GM18951 (cell line): ENCODE data around the gene COMMD1.

Source experiments
- POLR2A ChIP-seq: IDR thresholded peaks from 4 replicates; pipeline ENCODE4 v1.6.1; 2011; ENCODE audit warnings: mild to moderate bottlenecking; ENCODE audit not compliant: insufficient read length, insufficient read depth; ENCODE audit errors: extremely low read depth
- in situ Hi-C: fragments of 300-500 bp; cut with MboI; formaldehyde crosslinking; loops from one replicate; pipeline ENCODE4 v1.12.0; 2022; ENCODE audit warnings: low sequenced_read_pairs, mixed read lengths, inconsistent platforms; ENCODE audit not compliant: unreplicated experiment

Gene COMMD1

GRCh38 chr2:61900281-61900680 is 5.2 kb upstream of the COMMD1 start:
- TF ChIP-seq POLR2A, result no peak
- in situ Hi-C loops, result loop anchor here (25.0 kb wide), 1 partner anchor 862 kb away; no protein-coding TSS in a partner anchor

DNA sequence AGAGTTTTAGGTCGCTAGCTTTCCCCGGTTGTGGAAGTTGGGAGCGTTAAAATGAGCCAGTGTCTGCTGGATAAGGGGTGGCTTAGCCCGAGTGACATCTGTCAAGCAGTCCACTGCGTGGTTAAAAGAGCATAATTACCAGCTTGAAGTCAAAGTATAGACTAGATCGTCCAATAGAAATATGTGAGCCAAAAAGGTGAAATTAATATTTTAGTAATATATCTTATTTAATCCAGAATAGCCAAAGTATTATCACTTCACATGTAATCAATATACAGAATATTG is 654 bp downstream of the COMMD1 start:
- in situ Hi-C loops, result loop anchor here (25.0 kb wide), 1 partner anchor 856 kb away; no protein-coding TSS in a partner anchor
- TF ChIP-seq POLR2A, result no peak

DNA sequence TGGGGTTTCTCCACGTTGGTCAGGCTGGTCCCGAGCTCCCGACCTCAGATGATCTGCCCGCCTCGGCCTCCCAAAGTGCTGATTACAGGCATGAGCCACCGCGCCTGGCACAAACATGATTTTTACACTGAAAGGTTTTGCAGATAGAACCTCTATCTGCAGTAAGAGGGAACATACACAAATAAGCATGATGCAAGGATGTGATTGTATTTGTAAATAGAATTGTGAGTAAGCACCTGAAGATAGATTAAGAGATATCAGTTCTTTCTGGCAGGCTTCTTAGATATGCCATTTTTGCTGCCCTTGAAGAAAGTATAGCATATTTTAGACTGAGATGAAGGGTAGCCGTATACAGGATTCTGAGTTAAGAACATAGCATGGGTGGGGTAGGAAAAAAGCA is 3.6 kb downstream of the COMMD1 start:
- TF ChIP-seq POLR2A, result no peak
- in situ Hi-C loops, result loop anchor here (25.0 kb wide), 1 partner anchor 853 kb away; no protein-coding TSS in a partner anchor

- in situ Hi-C loops, result loop anchor here (25.0 kb wide), 1 partner anchor 852 kb away; no protein-coding TSS in a partner anchor
These were observed 5.1 kb downstream of the COMMD1 start for GRCh38 chr2:61910603-61911002.

DNA sequence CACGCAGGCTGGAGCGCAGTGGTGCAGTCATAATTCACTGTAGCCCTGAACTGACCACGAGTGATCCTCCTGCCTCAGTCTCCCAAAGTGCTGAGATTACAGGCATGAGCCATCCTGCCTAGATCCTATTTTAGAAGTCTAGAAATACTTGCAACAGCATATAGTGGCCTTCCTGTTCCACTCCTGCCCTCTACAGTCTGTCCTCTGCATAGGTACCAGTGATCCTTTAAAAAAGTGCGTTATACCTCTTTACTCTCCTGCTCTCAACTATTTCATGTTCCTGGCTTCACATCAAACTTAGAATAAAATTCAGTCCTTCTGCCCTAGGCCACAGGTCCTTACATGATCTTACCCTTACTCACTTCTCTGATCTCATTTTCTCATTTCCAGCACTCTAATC is 6.0 kb downstream of the COMMD1 start:
- in situ Hi-C loops, result loop anchor here (25.0 kb wide), 1 partner anchor 851 kb away; no protein-coding TSS in a partner anchor
- no peak for TF ChIP-seq POLR2A

More at GRCh38 chr2:61910603-61911002, 5.1 kb downstream of the COMMD1 start:
- TF ChIP-seq POLR2A, result no peak

- in situ Hi-C loops, result loop anchor here (5.0 to 25.0 kb wide), 2 partner anchors 498 to 848 kb away; no protein-coding TSS in a partner anchor
These were observed 9.3 kb downstream of the COMMD1 start for GRCh38 chr2:61914794-61915193.

DNA sequence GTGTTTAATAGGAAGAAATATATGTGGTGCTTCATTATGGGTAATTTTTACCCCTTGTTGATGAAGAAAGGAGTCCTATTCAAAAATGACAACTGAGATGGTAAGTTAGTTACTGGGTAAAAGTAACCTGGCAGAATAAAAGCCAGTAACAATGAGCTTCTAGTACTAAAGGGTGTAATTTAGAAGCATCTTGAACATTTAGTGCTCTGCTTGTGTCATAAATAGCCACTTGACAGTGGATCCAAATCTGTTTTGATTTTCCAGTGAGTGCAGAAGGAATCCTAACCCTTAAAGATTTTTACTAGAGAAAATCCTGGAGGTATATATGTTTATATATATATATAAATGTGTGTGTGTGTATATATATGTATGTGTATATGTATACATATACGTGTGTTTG is 15.1 kb downstream of the COMMD1 start:
- no peak for TF ChIP-seq POLR2A
- in situ Hi-C loops, result loop anchor here (25.0 kb wide), 1 partner anchor 842 kb away; no protein-coding TSS in a partner anchor

DNA sequence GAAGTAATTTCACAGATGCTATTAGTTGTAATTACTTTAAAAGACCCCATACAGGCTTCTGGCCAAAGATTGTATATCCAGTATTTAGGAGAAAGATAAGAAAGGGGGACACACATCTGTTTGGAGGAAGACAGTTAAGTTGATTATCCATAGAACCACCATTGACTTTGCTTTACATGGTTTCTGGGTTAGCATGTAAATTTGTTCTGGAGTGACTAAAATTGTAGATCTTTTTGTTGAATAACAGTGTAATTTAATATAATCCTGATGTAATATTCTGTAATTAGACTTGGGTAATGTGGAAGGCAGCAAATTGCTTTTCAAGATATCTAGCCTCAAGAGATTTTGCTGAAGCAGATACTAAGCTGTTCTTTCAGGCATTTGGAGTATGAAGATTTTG is 17.2 kb downstream of the COMMD1 start:
- in situ Hi-C loops, result loop anchor here (25.0 kb wide), 1 partner anchor 840 kb away; no protein-coding TSS in a partner anchor
- no peak for TF ChIP-seq POLR2A

DNA sequence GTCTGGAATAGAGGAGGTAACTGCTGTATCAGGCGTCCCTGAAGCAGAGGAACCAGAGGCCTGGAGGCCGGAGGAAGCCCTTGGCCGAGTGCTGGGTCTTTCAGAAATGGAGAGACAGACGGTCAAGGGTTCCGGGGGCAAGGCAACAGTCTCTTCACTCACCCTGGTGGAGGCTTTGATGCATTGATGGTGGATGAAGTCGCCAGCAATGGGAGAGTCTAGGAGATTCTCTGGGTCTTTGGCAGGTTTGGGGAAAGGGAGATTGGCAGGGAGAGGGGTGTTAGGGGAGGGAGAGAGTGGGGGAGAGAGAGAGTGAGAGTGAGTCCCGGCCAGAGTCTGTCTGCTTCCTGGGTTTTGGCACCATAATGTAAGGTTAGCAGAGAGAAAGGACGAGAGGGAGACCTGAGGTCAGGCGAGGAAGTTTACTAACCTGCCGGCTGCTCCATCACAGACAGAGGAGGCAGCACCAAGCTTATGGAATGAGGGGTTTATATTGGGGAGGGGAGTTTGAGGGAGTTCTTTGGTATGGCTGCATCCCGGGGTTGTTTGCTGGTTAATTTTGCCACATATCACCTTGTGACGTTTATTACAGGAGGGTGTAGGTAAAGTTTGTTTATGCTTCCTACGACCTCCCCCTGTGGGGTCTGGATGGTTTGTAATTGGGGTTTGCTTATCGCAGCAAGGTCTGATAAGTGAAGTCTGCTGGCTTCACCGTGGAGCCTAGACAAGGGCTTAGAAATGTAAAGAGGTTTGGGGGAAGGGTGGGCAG is 19.6 kb downstream of the COMMD1 start:
- no peak for TF ChIP-seq POLR2A
- in situ Hi-C loops, result loop anchor here (25.0 kb wide), 1 partner anchor 837 kb away; no protein-coding TSS in a partner anchor

DNA sequence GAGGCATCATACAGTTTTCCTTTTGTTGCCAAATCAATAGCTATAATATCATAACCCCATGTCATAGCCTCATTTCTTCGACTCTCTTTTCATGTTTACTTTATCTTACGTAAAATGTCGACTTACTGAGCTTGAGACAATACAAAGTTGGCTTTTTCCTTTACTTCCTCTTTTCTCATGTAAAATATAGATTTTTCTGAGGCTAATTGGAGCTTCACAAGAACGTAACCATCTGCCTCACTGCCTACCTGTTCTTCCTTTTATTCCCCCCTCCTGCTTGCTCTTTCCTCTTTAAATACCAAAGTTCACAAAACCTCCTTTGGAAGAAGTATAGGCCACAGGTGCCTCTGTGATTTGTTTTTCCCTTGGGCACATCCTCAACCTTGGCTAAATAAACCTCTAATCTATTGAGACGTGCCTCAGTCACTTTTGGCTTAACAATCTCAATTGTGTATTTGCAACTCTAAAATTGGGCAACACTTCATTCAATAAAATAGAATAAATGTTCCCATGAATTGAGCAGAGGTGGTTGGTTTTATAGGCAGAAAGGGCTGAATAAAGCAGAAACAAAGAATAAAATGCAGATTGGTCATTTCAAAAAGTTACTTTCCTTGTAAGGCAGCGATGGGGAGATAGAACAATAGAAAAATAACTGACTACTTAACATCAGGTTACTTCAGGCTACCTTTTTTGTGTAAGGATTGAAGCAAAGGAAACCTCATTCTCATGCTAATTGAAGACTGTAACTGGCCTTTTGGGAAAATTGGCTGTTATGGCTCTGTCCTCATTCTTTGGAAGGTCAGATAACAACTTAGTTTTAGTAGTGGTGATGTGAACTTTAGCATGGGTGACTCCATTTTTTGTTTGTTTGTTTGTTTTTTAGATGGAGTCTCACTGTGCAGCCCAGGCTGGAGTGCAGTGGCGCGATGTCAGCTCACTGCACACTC is 21.3 kb downstream of the COMMD1 start:
- in situ Hi-C loops, result no loop called here
- no peak for TF ChIP-seq POLR2A

- TF ChIP-seq POLR2A, result no peak
- in situ Hi-C loops, result no loop called here
These were observed 23.5 kb downstream of the COMMD1 start for GRCh38 chr2:61928826-61929461.

GRCh38 chr2:61937098-61937497 is 31.6 kb downstream of the COMMD1 start:
- in situ Hi-C loops, result no loop called here
- TF ChIP-seq POLR2A, result no peak

- in situ Hi-C loops, result no loop called here
- no peak for TF ChIP-seq POLR2A
These were observed 32.4 kb downstream of the COMMD1 start for GRCh38 chr2:61937886-61938285.
